ENCODE data around the gene MBD6. TPM values are rescaled to one million over a fixed set of nuclear protein-coding genes. Genes with fewer than 3 reads are reported as not detected.

Gene MBD6
- total and polyA plus RNA-seq, 2 of the 13 experiments (the other 11 are each of a cell fraction or from before 2014, with no cell fraction given), result 4.1 to 5.9 TPM

GRCh38 chr12:57487597-57488401 lies 34.8 kb upstream of the MBD6 start, which contains the start of gene MARS1 (continued):
- TF ChIP-seq ZNF639 (CRISPR knock-in tag; conservative IDR thresholded peaks at IDR 0.05) (peak; percentile 80), ZNF761 (CRISPR knock-in tag; conservative IDR thresholded peaks at IDR 0.05) (peak; percentile 58; the same call in 1 of the 2 replicates), MXD1 (CRISPR knock-in tag; IDR thresholded peaks at IDR 0.05) (peak; percentile 68; the same call in 1 of the 2 replicates), ZFP91 (CRISPR knock-in tag; IDR thresholded peaks at IDR 0.05; ENCODE audit: borderline replicate concordance) (peak; percentile 81; the same call in 1 of the 2 replicates), ZC3H13 (CRISPR knock-in tag; IDR thresholded peaks at IDR 0.05) (no peak), USF2 (IDR thresholded peaks at IDR 0.05; ENCODE audit: low read depth, low read length) (no peak), USF2 (CRISPR knock-in tag; IDR thresholded peaks at IDR 0.05; ENCODE audit: borderline replicate concordance) (no peak), NONO (IDR thresholded peaks at IDR 0.05) (no peak), NONO (CRISPR knock-in tag; conservative IDR thresholded peaks at IDR 0.05) (peak; percentile 88), PCBP1 (IDR thresholded peaks at IDR 0.05; ENCODE audit: borderline replicate concordance, low read depth, low read length) (no peak), KMT2B (CRISPR knock-in tag; IDR thresholded peaks at IDR 0.05) (peak; percentile 88), ZNF496 (CRISPR knock-in tag; IDR thresholded peaks at IDR 0.05; ENCODE audit: insufficient replicate concordance) (no peak), TCF7 (IDR thresholded peaks at IDR 0.05; ENCODE audit: low read depth) (no peak), ZNF841 (CRISPR knock-in tag; IDR thresholded peaks at IDR 0.05; ENCODE audit: borderline replicate concordance) (no peak), CENPT (CRISPR knock-in tag; IDR thresholded peaks at IDR 0.05; ENCODE audit: low read depth) (no peak), CCAR2 (optimal IDR thresholded peaks at IDR 0.05; ENCODE audit: low read depth, low read length) (no peak), ZNF275 (CRISPR knock-in tag; IDR thresholded peaks at IDR 0.05; ENCODE audit: borderline replicate concordance) (peak; percentile 44; the same call in 1 of the 2 replicates), SMYD3 (CRISPR knock-in tag; IDR thresholded peaks at IDR 0.05) (no peak), THAP11 (CRISPR knock-in tag; IDR thresholded peaks at IDR 0.05) (peak; percentile 98), ZBTB37 (CRISPR knock-in tag; IDR thresholded peaks at IDR 0.05) (no peak), TARDBP (CRISPR knock-in tag; IDR thresholded peaks at IDR 0.05) (peak; percentile 78)

Measured in HepG2 (cell line).